GM23248 (cell line): ENCODE results near the gene FKBP15. TPM values are rescaled to one million over a fixed set of nuclear protein-coding genes. Genes with fewer than 3 reads are reported as not detected.
"Not testable (repeated sequence)": the region's sequence is repeated elsewhere in the genome, so short reads cannot be mapped to it uniquely, and the experiment has no call there.

ENCODE experiments used
- DNase-seq: peaks from one replicate; pipeline ENCODE4 v3.0.0-alpha.2; 2015
- H2AFZ ChIP-seq: fragments of 200-600 bp; sonication (generic); 2 replicates; pipeline ENCODE4 v1.6.1; 2016; ENCODE audit warnings: antibody characterized with exemption
- H3F3A ChIP-seq: fragments of 200-600 bp; sonication (generic); 2 replicates; pipeline ENCODE4 v1.6.1; 2016; ENCODE audit warnings: mild to moderate bottlenecking, antibody characterized with exemption, mixed run types; ENCODE audit not compliant: insufficient read depth
- H3K27ac ChIP-seq: fragments of 200-600 bp; sonication (generic); 2 replicates; pipeline ENCODE4 v1.5.1; 2016; ENCODE audit warnings: mild to moderate bottlenecking
- H3K27me3 ChIP-seq: fragments of 200-600 bp; sonication (generic); replicated peaks from 2 replicates; pipeline ENCODE4 v1.6.1; 2016; ENCODE audit warnings: mild to moderate bottlenecking; ENCODE audit not compliant: insufficient read depth
- H3K36me3 ChIP-seq: fragments of 200-600 bp; sonication (generic); 2 replicates; pipeline ENCODE4 v1.6.1; 2016; ENCODE audit warnings: low read depth, mild to moderate bottlenecking
- H3K4me1 ChIP-seq: fragments of 200-600 bp; sonication (generic); 2 replicates; pipeline ENCODE4 v1.6.1; 2016; ENCODE audit warnings: mild to moderate bottlenecking; ENCODE audit not compliant: insufficient read depth
- H3K4me2 ChIP-seq: fragments of 200-600 bp; sonication (generic); one replicate; pipeline ENCODE4 v1.6.1; 2016; ENCODE audit warnings: mild to moderate bottlenecking; ENCODE audit not compliant: unreplicated experiment
- H3K4me3 ChIP-seq: fragments of 200-600 bp; sonication (generic); 2 replicates; pipeline ENCODE4 v1.5.1; 2016; ENCODE audit warnings: mild to moderate bottlenecking
- H3K79me2 ChIP-seq: fragments of 200-600 bp; sonication (generic); 2 replicates; pipeline ENCODE4 v1.6.1; 2016; ENCODE audit warnings: mild to moderate bottlenecking; ENCODE audit not compliant: insufficient read depth
- H3K9ac ChIP-seq: fragments of 200-600 bp; sonication (generic); 2 replicates; pipeline ENCODE4 v1.6.1; 2016; ENCODE audit warnings: mild to moderate bottlenecking
- H3K9me2 ChIP-seq: fragments of 200-600 bp; sonication (generic); 2 replicates; pipeline ENCODE4 v1.6.1; 2016; ENCODE audit warnings: mixed run types, mild to moderate bottlenecking, moderate library complexity; ENCODE audit not compliant: insufficient read depth
- H3K9me3 ChIP-seq: fragments of 200-600 bp; sonication (generic); one replicate; pipeline ENCODE4 v1.6.1; 2017; ENCODE audit warnings: low read depth
- H4K20me1 ChIP-seq: fragments of 200-600 bp; sonication (generic); 2 replicates; pipeline ENCODE4 v1.6.0; 2016; ENCODE audit not compliant: insufficient read depth
- EZH2 ChIP-seq: fragments of 200-600 bp; sonication (generic); IDR thresholded peaks from 2 replicates; pipeline ENCODE4 v1.6.1; 2018; ENCODE audit warnings: antibody characterized with exemption, mild to moderate bottlenecking; ENCODE audit not compliant: insufficient read depth, poor library complexity, severe bottlenecking
- EZH2phosphoT487 ChIP-seq: fragments of 200-600 bp; sonication (generic); IDR thresholded peaks from 2 replicates; pipeline ENCODE4 v1.6.1; 2018; ENCODE audit warnings: antibody characterized with exemption, moderate library complexity, mild to moderate bottlenecking, low read depth; ENCODE audit not compliant: insufficient read depth
- WGBS, 2 experiments: methylation state at CpG; one replicate each; pipeline ENCODE4 v1.1.6; 2015 to 2017; ENCODE audit warnings: low lambda C conversion rate in 2 of 2, low coverage in 1 of 2; ENCODE audit errors: missing lambda C conversion rate in 2 of 2; 5-methylcytosine and 5-hydroxymethylcytosine counted together
- in situ Hi-C: fragments of 300-500 bp; cut with MboI; formaldehyde crosslinking; loops from 2 replicates; pipeline ENCODE4 v1.15.0; 2020
- polyA plus RNA-seq: library from polyadenylated mRNA; unstranded; fragments of >200 nt; fragmentation: Nextera tagmentation; extraction: Ambion mirVana; gene quantifications from 2 replicates; pipeline ENCODE4 v1.2.1, GENCODE V29; 2016
- total RNA-seq: library from RNA; depleted of rRNA; stranded (reverse); fragments of >200 nt; shearing (Covaris generic); gene quantifications from 2 replicates; pipeline ENCODE4 v1.2.3, GENCODE V29; 2014

The FKBP15 gene
- total and polyA plus RNA-seq, 2 experiments from 2014 or later: 17.8 to 23.1 TPM

DNA sequence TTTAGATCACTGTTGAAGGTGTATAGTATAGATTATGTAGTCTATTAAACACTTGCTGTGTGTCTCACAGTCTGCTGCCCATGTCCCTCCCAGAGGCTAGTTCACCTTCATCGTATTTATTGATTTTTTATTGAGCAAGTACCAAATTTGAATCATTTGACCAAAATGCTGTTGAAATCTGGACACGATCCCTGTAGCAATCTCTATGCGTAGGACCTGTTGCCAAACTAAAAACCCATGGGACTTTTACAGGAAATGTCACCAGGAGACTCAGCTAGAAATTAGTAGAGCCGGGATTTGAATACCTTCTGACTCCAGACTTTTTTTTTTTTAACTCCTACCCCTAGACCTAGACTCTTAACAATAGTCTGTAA, 17.8 kb upstream of the FKBP15 start:
- Histone ChIP-seq H3K27ac (no peak overlapping the region), H3K9me3 (no peaks in the 10 kb centered on the region), H3K4me2 (no peak overlapping the region), H3K9me2 (no peaks in the 10 kb centered on the region), H4K20me1 (0 out of 2 replicates have a peak, but pooled peaks cover 2% of the 10 kb centered on the region), H3K27me3 (no peaks in the 10 kb centered on the region), H3K79me2 (peaks cover 79% of the 10 kb centered on the region), H3K9ac (no peak overlapping the region), H3F3A (no peaks in the 10 kb centered on the region), H3K4me3 (no peak overlapping the region), H2AFZ (no peak overlapping the region), H3K36me3 (no peaks in the 10 kb centered on the region), H3K4me1 (no peaks in the 10 kb centered on the region; the same call in 1 of the 2 replicates)
- no peak for TF ChIP-seq EZH2phosphoT487
- no peak for TF ChIP-seq EZH2
- WGBS, 2 experiments: 63 to 66% methylated on average over 4 of the region's 4 CpGs
- DNase-seq: no peak
- in situ Hi-C loops: no loop called here

DNA sequence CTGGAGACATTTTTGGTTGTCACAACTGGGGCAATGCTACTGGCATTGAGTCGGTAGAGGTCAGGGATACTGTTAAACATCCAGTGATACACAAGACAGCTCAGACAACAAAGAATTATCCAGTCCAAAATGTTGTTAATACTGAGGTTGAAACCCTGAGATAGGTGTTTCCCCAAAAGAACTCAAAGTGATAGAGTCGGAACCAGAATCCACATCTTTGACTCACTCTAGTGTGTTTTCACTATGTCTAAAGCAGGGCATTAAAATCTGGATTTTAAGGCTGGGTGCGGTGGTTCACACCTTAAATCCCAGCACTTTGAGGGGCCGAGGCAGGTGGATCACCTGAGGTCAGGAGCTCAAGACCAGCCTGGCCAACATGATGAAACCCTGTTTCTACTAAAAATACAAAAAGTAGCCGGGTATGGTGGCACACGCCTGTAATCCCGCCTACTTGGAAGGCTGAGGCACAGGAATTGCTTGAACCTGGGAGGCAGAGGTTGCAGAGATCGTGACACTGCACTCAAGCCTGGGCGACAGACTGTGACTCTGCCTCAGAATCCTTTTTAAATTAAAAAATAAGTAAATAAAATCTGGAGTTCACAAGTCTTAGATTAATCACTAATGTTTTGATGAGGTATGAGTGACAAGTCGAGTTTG, 17.3 kb upstream of the FKBP15 start:
- WGBS, 2 experiments: 93% methylated on average over 10 of the region's 10 CpGs
- Histone ChIP-seq H3K9me2 (no peaks in the 10 kb centered on the region), H3F3A (no peaks in the 10 kb centered on the region), H2AFZ (no peak overlapping the region), H3K9me3 (no peaks in the 10 kb centered on the region), H3K27ac (no peak overlapping the region), H3K27me3 (no peaks in the 10 kb centered on the region), H3K9ac (no peak overlapping the region), H3K79me2 (peaks cover 79% of the 10 kb centered on the region), H4K20me1 (peaks cover 7% of the 10 kb centered on the region; the same call in 1 of the 2 replicates), H3K4me2 (no peak overlapping the region), H3K4me1 (no peaks in the 10 kb centered on the region; the same call in 1 of the 2 replicates), H3K4me3 (no peak overlapping the region), H3K36me3 (no peaks in the 10 kb centered on the region)
- in situ Hi-C loops: no loop called here
- TF ChIP-seq EZH2: no peak
- no peak for TF ChIP-seq EZH2phosphoT487
- DNase-seq: no peak

GRCh38 chr9:113237026-113237425, 15.9 kb upstream of the FKBP15 start:
- Histone ChIP-seq H3K36me3 (no peaks in the 10 kb centered on the region), H3K9ac (no peak overlapping the region), H3K4me3 (no peak overlapping the region), H4K20me1 (peaks cover 12% of the 10 kb centered on the region; the same call in 1 of the 2 replicates), H3K79me2 (peaks cover 82% of the 10 kb centered on the region), H3K27me3 (no peaks in the 10 kb centered on the region), H2AFZ (no peak overlapping the region), H3K4me2 (no peak overlapping the region), H3K9me2 (no peaks in the 10 kb centered on the region), H3K4me1 (no peaks in the 10 kb centered on the region; the same call in 1 of the 2 replicates), H3K27ac (no peak overlapping the region), H3K9me3 (no peaks in the 10 kb centered on the region), H3F3A (no peaks in the 10 kb centered on the region)
- 85 to 92% methylated on average over 4 of the region's 4 CpGs for WGBS, 2 experiments
- in situ Hi-C loops: no loop called here
- no peak for TF ChIP-seq EZH2phosphoT487
- no peak for TF ChIP-seq EZH2
- DNase-seq: no peak

DNA sequence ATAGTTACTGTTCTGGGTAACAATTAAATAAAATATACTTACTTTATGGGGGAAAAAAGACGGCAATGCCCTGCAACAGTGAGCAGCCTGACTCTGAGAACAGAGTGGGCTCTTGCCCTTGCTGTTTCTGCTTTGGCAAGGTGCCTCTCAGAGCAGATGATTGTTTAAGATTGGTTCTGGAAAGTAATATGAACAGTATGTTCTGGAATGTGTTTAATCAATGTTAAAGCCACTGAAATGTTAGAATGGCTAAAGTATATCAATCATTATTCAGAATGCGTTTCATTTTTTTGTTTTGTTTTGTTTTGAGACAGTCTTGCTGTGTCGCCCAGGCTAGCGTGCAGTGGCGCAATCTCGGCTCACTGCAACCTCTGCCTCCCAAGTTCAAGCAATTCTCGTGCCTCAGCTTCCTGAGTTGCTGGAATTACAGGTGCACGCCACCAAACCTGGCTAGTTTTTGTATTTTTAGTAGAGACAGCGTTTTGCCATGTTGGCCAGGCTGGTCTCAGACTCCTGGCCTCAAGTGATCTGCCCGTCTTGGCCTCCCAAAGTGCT, 14.7 kb upstream of the FKBP15 start:
- H3K9ac ChIP-seq, H3K4me1 ChIP-seq, H2AFZ ChIP-seq, H3K4me3 ChIP-seq, in situ Hi-C loops, H3K36me3 ChIP-seq, H3K9me2 ChIP-seq, H3K27ac ChIP-seq, DNase-seq, H3K9me3 ChIP-seq, H3K27me3 ChIP-seq, H3K4me2 ChIP-seq, H3F3A ChIP-seq: not testable (repeated sequence)
- peaks cover 92% of the 10 kb centered on the region for H3K79me2 ChIP-seq
- 63 to 66% methylated on average over 10 of the region's 10 CpGs for WGBS, 2 experiments
- H4K20me1 ChIP-seq: peaks cover 12% of the 10 kb centered on the region; the same call in 1 of the 2 replicates
